IMR-90 (cell line): ENCODE results near the gene NAB2. TPM values are rescaled to one million over a fixed set of nuclear protein-coding genes. Genes with fewer than 3 reads are reported as not detected.

ENCODE experiments used
- ATAC-seq: fragments of 200-7000 bp; cut with Tn5 transposase; 2 replicates; pipeline ENCODE4 v1.9.1; 2020; ENCODE audit warnings: low read depth, mild to moderate bottlenecking, moderate library complexity
- BruUV-seq: library from RNA; stranded (reverse); fragments of 400-500 nt; replicated peaks from 2 replicates; lab custom pipeline; 2021; lab: Mats Ljungman, UMichigan
- CTCF ChIA-PET: fragments of 300-600 bp; formaldehyde crosslinking; extraction: SDS; loops from one replicate; lab custom pipeline; 2021; ENCODE audit warnings: antibody characterized with exemption; lab: Yijun Ruan, JAX
- POLR2A ChIA-PET: fragments of 300-600 bp; sonication (Branson Sonifier 250); formaldehyde crosslinking; loops from one replicate; lab custom pipeline; 2022; ENCODE audit warnings: antibody characterized with exemption; ENCODE audit not compliant: unreplicated experiment; lab: Charles Lee
- DNase-seq: peaks from one replicate; pipeline ENCODE4 v3.0.0; 2013
- H2AFZ ChIP-seq: replicated peaks from 2 replicates; pipeline ENCODE3; 2013; ENCODE audit warnings: low read length, mild to moderate bottlenecking; ENCODE audit not compliant: poor library complexity
- H2AK5ac ChIP-seq: 2 replicates; pipeline ENCODE4 v1.6.1; 2013; ENCODE audit warnings: low read depth, low read length, inconsistent platforms
- H2AK9ac ChIP-seq: replicated peaks from 2 replicates; pipeline ENCODE3; 2013; ENCODE audit warnings: mild to moderate bottlenecking, low read depth, low read length, moderate library complexity; ENCODE audit not compliant: poor library complexity
- H2BK120ac ChIP-seq: 2 replicates; pipeline ENCODE4 v1.6.1; 2013; ENCODE audit warnings: low read depth, low read length, inconsistent platforms
- H2BK15ac ChIP-seq: 3 replicates; pipeline ENCODE4 v1.6.1; 2013; ENCODE audit warnings: low read depth, low read length, inconsistent platforms
- H2BK20ac ChIP-seq: 2 replicates; pipeline ENCODE4 v1.6.1; 2013; ENCODE audit warnings: low read depth, mild to moderate bottlenecking, inconsistent platforms, low read length, moderate library complexity
- H2BK5ac ChIP-seq: 2 replicates; pipeline ENCODE4 v1.6.1; 2013; ENCODE audit warnings: mild to moderate bottlenecking, low read depth, low read length, inconsistent platforms; ENCODE audit not compliant: poor library complexity, severe bottlenecking
- H3K14ac ChIP-seq: replicated peaks from 2 replicates; pipeline ENCODE4 v1.6.1; 2013; ENCODE audit warnings: low read depth, low read length, inconsistent platforms
- H3K18ac ChIP-seq: 2 replicates; pipeline ENCODE4 v1.6.1; 2013; ENCODE audit warnings: low read depth, low read length, control low read depth
- H3K23ac ChIP-seq: 2 replicates; pipeline ENCODE4 v1.6.1; 2013; ENCODE audit warnings: low read depth, low read length, inconsistent platforms
- H3K27ac ChIP-seq: 2 replicates; pipeline ENCODE4 v1.5.1; 2013; ENCODE audit warnings: mild to moderate bottlenecking, control low read depth, low read length; ENCODE audit not compliant: insufficient read depth
- H3K27me3 ChIP-seq: 2 replicates; pipeline ENCODE4 v1.6.1; 2013; ENCODE audit warnings: low read length; ENCODE audit not compliant: control insufficient read depth, insufficient read depth
- H3K36me3 ChIP-seq: 2 replicates; pipeline ENCODE4 v1.6.1; 2013; ENCODE audit warnings: low read length, mixed read lengths; ENCODE audit not compliant: control insufficient read depth, insufficient read depth
- H3K4ac ChIP-seq: 2 replicates; pipeline ENCODE4 v1.6.1; 2013; ENCODE audit warnings: low read depth, low read length, inconsistent platforms
- H3K4me1 ChIP-seq: 2 replicates; pipeline ENCODE4 v1.6.1; 2013; ENCODE audit warnings: low read length, mixed read lengths; ENCODE audit not compliant: control insufficient read depth, insufficient read depth
- H3K4me2 ChIP-seq: 2 replicates; pipeline ENCODE4 v1.6.1; 2013; ENCODE audit warnings: low read depth, mild to moderate bottlenecking, control low read depth, low read length, moderate library complexity
- H3K4me3 ChIP-seq: 2 replicates; pipeline ENCODE4 v1.5.1; 2013; ENCODE audit warnings: low read depth, mild to moderate bottlenecking, control low read depth, low read length, moderate library complexity; ENCODE audit not compliant: insufficient read depth
- H3K56ac ChIP-seq: 2 replicates; pipeline ENCODE4 v1.6.1; 2013; ENCODE audit warnings: low read length, inconsistent platforms; ENCODE audit not compliant: insufficient read depth; ENCODE audit errors: extremely low read depth
- H3K79me1 ChIP-seq, 2 experiments: 2 replicates each; pipeline ENCODE4 v1.6.1; 2013; ENCODE audit warnings: low read length in 2 of 2, inconsistent platforms in 1 of 2, low read depth in 1 of 2
- H3K9ac ChIP-seq: 2 replicates; pipeline ENCODE4 v1.6.1; 2013; ENCODE audit warnings: low read depth, low read length, control low read depth
- H3K9me1 ChIP-seq: 2 replicates; pipeline ENCODE4 v1.6.1; 2013; ENCODE audit warnings: low read length, inconsistent platforms; ENCODE audit not compliant: insufficient read depth
- H3K9me3 ChIP-seq: 2 replicates; pipeline ENCODE4 v1.6.1; 2013; ENCODE audit warnings: low read length; ENCODE audit not compliant: control insufficient read depth, insufficient read depth
- H4K20me1 ChIP-seq: 2 replicates; pipeline ENCODE4 v1.6.1; 2013; ENCODE audit warnings: low read length, inconsistent platforms; ENCODE audit not compliant: insufficient read depth
- H4K5ac ChIP-seq: 2 replicates; pipeline ENCODE4 v1.6.1; 2013; ENCODE audit warnings: mild to moderate bottlenecking, low read depth, low read length, control low read depth
- H4K8ac ChIP-seq, 2 experiments: 2 replicates each; pipeline ENCODE4 v1.6.1; 2013; ENCODE audit warnings: low read depth in 2 of 2, low read length in 2 of 2, control low read depth in 1 of 2, inconsistent platforms in 1 of 2
- H4K91ac ChIP-seq: 2 replicates; pipeline ENCODE4 v1.6.1; 2013; ENCODE audit warnings: low read depth, low read length, inconsistent platforms; ENCODE audit not compliant: insufficient read depth
- BHLHE40 ChIP-seq: fragments of 150-350 bp; IDR thresholded peaks from 2 replicates; pipeline ENCODE4 v1.6.1; 2016; ENCODE audit warnings: mild to moderate bottlenecking, low read depth, low read length
- CEBPB ChIP-seq: IDR thresholded peaks from 2 replicates; pipeline ENCODE4 v1.6.1; 2012; ENCODE audit warnings: low read depth, low read length, improper control_type of control experiment
- CHD1 ChIP-seq: IDR thresholded peaks from 2 replicates; pipeline ENCODE4 v1.6.1; 2012; ENCODE audit warnings: low read depth, low read length, improper control_type of control experiment
- ELK1 ChIP-seq: fragments of 150-350 bp; IDR thresholded peaks from 2 replicates; pipeline ENCODE4 v1.6.1; 2016; ENCODE audit warnings: low read depth, mild to moderate bottlenecking, low read length, moderate library complexity, borderline replicate concordance
- FOS ChIP-seq: fragments of 150-350 bp; IDR thresholded peaks from 2 replicates; pipeline ENCODE4 v1.6.1; 2016; ENCODE audit warnings: low read depth, low read length
- MAFK ChIP-seq: IDR thresholded peaks from 2 replicates; pipeline ENCODE4 v1.6.1; 2012; ENCODE audit warnings: low read depth, low read length, improper control_type of control experiment
- MAZ ChIP-seq: IDR thresholded peaks from 2 replicates; pipeline ENCODE4 v1.6.1; 2012; ENCODE audit warnings: low read depth, mild to moderate bottlenecking, low read length, improper control_type of control experiment, moderate library complexity, borderline replicate concordance
- MXI1 ChIP-seq: IDR thresholded peaks from 2 replicates; pipeline ENCODE4 v1.6.1; 2012; ENCODE audit warnings: low read depth, mild to moderate bottlenecking, low read length, moderate library complexity, borderline replicate concordance
- NFE2L2 ChIP-seq: fragments of 150-350 bp; IDR thresholded peaks from 2 replicates; pipeline ENCODE4 v1.6.1; 2016; ENCODE audit warnings: low read depth, mild to moderate bottlenecking, low read length
- POLR2A ChIP-seq: IDR thresholded peaks from 2 replicates; pipeline ENCODE4 v1.6.1; 2012; ENCODE audit warnings: mild to moderate bottlenecking, low read depth, low read length
- RAD21 ChIP-seq: IDR thresholded peaks from 2 replicates; pipeline ENCODE4 v1.6.1; 2012; ENCODE audit warnings: low read length, improper control_type of control experiment
- RFX5 ChIP-seq: IDR thresholded peaks from 2 replicates; pipeline ENCODE4 v1.8.0; 2012; ENCODE audit warnings: low read depth, mild to moderate bottlenecking, low read length, moderate library complexity
- SMC3 ChIP-seq: fragments of 150-350 bp; IDR thresholded peaks from 2 replicates; pipeline ENCODE4 v1.6.1; 2016; ENCODE audit warnings: low read depth, mild to moderate bottlenecking, antibody characterized with exemption, low read length, moderate library complexity
- WGBS, 2 experiments: methylation state at CpG; one replicate each; pipeline versions ENCODE4 v1.1.5 to v1.1.7; 2013; ENCODE audit warnings: missing lambda C conversion rate in 2 of 2; ENCODE audit not compliant: insufficient read length in 1 of 2; ENCODE audit errors: extremely low coverage in 2 of 2; 5-methylcytosine and 5-hydroxymethylcytosine counted together
- dilution Hi-C: fragments of 300-500 bp; cut with HindIII; formaldehyde crosslinking; loops from one replicate; pipeline ENCODE4 v1.14.3; 2018; ENCODE audit warnings: low sequenced_read_pairs; ENCODE audit not compliant: unreplicated experiment
- in situ Hi-C: fragments of 300-500 bp; cut with MboI; formaldehyde crosslinking; loops from 3 replicates; pipeline ENCODE4 v1.14.3; 2019; ENCODE audit warnings: low sequenced_read_pairs, inconsistent platforms, mixed read lengths
- intact Hi-C: fragments of 100-400 bp; cut with micrococcal nuclease; formaldehyde crosslinking; loops from 2 replicates; pipeline ENCODE4 v1.10.0; 2022
- polyA plus RNA-seq, 3 experiments: library from polyadenylated mRNA; depleted of rRNA; stranded (reverse); fragments of >200 nt; gene quantifications; 2 replicates each; pipeline ENCODE4 v1.2.3, GENCODE V29; 2012; ENCODE audit warnings: low replicate concordance in 1 of 3
- total RNA-seq: library from RNA; depleted of rRNA; stranded (reverse); fragments of >200 nt; gene quantifications from 2 replicates; pipeline ENCODE4 v1.2.3, GENCODE V29; 2012
- TF ChIP-seq, protein P1 (sequence below): conservative IDR thresholded peaks from 2 replicates; pipeline ENCODE4 v1.5.1; 2012; ENCODE audit warnings: mild to moderate bottlenecking, low read depth, low read length, improper control_type of control experiment
- TF ChIP-seq, protein P2 (sequence below): fragments of 150-350 bp; IDR thresholded peaks from 2 replicates; pipeline ENCODE4 v1.6.1; 2017; ENCODE audit warnings: mild to moderate bottlenecking, antibody characterized with exemption, low read length, low read depth

The NAB2 gene
- total and polyA plus RNA-seq, 2 of the 4 experiments (the other 2 are of a cell fraction) = 65.1 to 68.8 TPM

DNA sequence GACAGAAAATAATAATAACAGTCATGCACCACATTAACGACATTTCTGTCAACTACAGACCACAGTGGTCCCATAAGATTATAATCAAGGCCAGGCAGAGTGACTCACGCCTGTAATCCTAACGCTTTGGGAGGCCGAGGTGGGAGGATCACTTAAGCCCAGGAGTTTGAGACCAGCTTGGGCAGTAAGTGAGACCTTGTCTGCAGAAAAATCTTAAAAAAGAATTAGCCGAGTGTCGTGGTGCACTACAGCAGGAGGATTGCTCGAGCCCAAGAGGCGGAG lies 8.6 kb downstream of the NAB2 start:
- H4K91ac ChIP-seq = no peak overlapping the region
- no peak overlapping the region for H2BK120ac ChIP-seq
- ChIA-PET POLR2A (interaction anchor here (1.3 to 2.1 kb wide), 2 partner anchors 9 to 14 kb away, joined by 5 to 6 read pairs; partner anchors contain the start of gene STAT6), CTCF (interaction anchor here (0.7 kb wide), 1 partner anchor 10 kb away, joined by 3 read pairs; no protein-coding TSS in a partner anchor)
- no peak overlapping the region for H4K5ac ChIP-seq
- peaks cover 13 to 53% of the 10 kb centered on the region in 2 experiments for H3K79me1 ChIP-seq
- intact Hi-C loops (no loop called here), in situ Hi-C loops (no loop called here), dilution Hi-C loops (no loop called here)
- H3K18ac ChIP-seq = no peak overlapping the region
- peaks cover 68% of the 10 kb centered on the region for H3K36me3 ChIP-seq
- H4K20me1 ChIP-seq = peaks cover 40% of the 10 kb centered on the region
- H3K4me2 ChIP-seq = no peak overlapping the region
- H4K8ac ChIP-seq = no peak overlapping the region
- no peak overlapping the region for H3K4ac ChIP-seq
- H3K9me1 ChIP-seq = peaks cover 16% of the 10 kb centered on the region
- no peaks in the 10 kb centered on the region for H3K27me3 ChIP-seq
- no peak overlapping the region for H2BK20ac ChIP-seq
- BruUV-seq = no TSS peak
- no peak overlapping the region for H3K56ac ChIP-seq
- no peak overlapping the region for H3K27ac ChIP-seq
- H3K14ac ChIP-seq = no peak overlapping the region
- H2BK5ac ChIP-seq = no peak overlapping the region
- no peaks in the 10 kb centered on the region for H3K9me3 ChIP-seq
- H2AK5ac ChIP-seq = no peak overlapping the region
- no peak overlapping the region for H3K23ac ChIP-seq
- H3K4me3 ChIP-seq = no peak overlapping the region
- H3K9ac ChIP-seq = no peak overlapping the region
- no peak overlapping the region for H2BK15ac ChIP-seq
- DNase-seq (no peak), ATAC-seq (no peak)
- H2AK9ac ChIP-seq = no peak overlapping the region
- 87% methylated on average over 3 of the region's 8 CpGs; no CpG with 5 or more reads in 1 of the 2 experiments for WGBS, 2 experiments
- peaks cover 28% of the 10 kb centered on the region for H3K4me1 ChIP-seq
- H2AFZ ChIP-seq = no peak overlapping the region
- no peak for TF ChIP-seq MXI1
- no peak for TF ChIP-seq RAD21
- no peak for TF ChIP-seq RFX5
- TF ChIP-seq, protein P1, sequence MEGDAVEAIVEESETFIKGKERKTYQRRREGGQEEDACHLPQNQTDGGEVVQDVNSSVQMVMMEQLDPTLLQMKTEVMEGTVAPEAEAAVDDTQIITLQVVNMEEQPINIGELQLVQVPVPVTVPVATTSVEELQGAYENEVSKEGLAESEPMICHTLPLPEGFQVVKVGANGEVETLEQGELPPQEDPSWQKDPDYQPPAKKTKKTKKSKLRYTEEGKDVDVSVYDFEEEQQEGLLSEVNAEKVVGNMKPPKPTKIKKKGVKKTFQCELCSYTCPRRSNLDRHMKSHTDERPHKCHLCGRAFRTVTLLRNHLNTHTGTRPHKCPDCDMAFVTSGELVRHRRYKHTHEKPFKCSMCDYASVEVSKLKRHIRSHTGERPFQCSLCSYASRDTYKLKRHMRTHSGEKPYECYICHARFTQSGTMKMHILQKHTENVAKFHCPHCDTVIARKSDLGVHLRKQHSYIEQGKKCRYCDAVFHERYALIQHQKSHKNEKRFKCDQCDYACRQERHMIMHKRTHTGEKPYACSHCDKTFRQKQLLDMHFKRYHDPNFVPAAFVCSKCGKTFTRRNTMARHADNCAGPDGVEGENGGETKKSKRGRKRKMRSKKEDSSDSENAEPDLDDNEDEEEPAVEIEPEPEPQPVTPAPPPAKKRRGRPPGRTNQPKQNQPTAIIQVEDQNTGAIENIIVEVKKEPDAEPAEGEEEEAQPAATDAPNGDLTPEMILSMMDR = no peak
- TF ChIP-seq, protein P2, sequence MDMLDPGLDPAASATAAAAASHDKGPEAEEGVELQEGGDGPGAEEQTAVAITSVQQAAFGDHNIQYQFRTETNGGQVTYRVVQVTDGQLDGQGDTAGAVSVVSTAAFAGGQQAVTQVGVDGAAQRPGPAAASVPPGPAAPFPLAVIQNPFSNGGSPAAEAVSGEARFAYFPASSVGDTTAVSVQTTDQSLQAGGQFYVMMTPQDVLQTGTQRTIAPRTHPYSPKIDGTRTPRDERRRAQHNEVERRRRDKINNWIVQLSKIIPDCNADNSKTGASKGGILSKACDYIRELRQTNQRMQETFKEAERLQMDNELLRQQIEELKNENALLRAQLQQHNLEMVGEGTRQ = no peak
- TF ChIP-seq POLR2A = no peak
- no peak for TF ChIP-seq NFE2L2
- TF ChIP-seq CHD1 = no peak
- TF ChIP-seq MAFK = no peak
- no peak for TF ChIP-seq FOS
- TF ChIP-seq CEBPB = no peak
- TF ChIP-seq SMC3 = no peak
- TF ChIP-seq BHLHE40 = no peak
- no peak for TF ChIP-seq ELK1
- no peak for TF ChIP-seq MAZ
